ENCODE measurements around the gene NADK2.
A peak's percentile ranks its signal among the peaks of the same experiment; 100 is the strongest.

NADK2 gene

GRCh38 chr5:36180556-36181350 is 61.0 kb downstream of the NADK2 start:
- H3K27me3 Mint-ChIP-seq (ENCODE audit: low read depth) = no peaks in the 10 kb centered on the region
- H3K4me1 Mint-ChIP-seq = no peaks in the 10 kb centered on the region
- peaks cover 81% of the 10 kb centered on the region for H3K36me3 Mint-ChIP-seq (ENCODE audit: low read depth)
- peaks cover 7% of the 10 kb centered on the region for H3K9me3 Mint-ChIP-seq
- TF ChIP-seq, protein P1, sequence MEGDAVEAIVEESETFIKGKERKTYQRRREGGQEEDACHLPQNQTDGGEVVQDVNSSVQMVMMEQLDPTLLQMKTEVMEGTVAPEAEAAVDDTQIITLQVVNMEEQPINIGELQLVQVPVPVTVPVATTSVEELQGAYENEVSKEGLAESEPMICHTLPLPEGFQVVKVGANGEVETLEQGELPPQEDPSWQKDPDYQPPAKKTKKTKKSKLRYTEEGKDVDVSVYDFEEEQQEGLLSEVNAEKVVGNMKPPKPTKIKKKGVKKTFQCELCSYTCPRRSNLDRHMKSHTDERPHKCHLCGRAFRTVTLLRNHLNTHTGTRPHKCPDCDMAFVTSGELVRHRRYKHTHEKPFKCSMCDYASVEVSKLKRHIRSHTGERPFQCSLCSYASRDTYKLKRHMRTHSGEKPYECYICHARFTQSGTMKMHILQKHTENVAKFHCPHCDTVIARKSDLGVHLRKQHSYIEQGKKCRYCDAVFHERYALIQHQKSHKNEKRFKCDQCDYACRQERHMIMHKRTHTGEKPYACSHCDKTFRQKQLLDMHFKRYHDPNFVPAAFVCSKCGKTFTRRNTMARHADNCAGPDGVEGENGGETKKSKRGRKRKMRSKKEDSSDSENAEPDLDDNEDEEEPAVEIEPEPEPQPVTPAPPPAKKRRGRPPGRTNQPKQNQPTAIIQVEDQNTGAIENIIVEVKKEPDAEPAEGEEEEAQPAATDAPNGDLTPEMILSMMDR (IDR thresholded peaks at IDR 0.05; ENCODE audit: unreplicated experiment in 3 of 3) = no peak
- H3K27ac Mint-ChIP-seq = no peak overlapping the region
- no peak overlapping the region for H3K4me3 Mint-ChIP-seq

DNA sequence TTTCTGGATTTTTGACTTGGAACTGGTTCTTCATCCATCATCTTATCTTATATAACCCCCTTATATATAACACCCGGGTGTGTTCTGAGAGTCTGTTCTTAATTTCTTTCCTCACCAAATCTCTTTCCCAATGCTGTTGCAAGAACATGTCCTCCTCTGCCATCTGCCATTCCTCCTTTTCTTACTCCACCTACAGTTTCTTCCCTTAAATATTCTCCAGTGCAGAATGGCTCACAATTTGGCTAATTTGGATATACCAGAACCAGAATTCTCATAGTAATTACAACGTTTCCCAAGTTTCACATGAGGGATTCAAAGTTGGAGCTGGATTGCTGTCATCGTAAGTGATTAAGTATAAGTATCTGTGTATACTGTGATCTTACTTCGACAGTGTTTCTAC is 61.8 kb downstream of the NADK2 start:
- H3K27ac Mint-ChIP-seq = no peak overlapping the region
- no peaks in the 10 kb centered on the region for H3K4me1 Mint-ChIP-seq
- TF ChIP-seq, protein P1 (IDR thresholded peaks at IDR 0.05; ENCODE audit: unreplicated experiment in 3 of 3) = no peak
- H3K4me3 Mint-ChIP-seq = no peak overlapping the region
- no peaks in the 10 kb centered on the region for H3K27me3 Mint-ChIP-seq (ENCODE audit: low read depth)
- peaks cover 2% of the 10 kb centered on the region for H3K9me3 Mint-ChIP-seq
- peaks cover 75% of the 10 kb centered on the region for H3K36me3 Mint-ChIP-seq (ENCODE audit: low read depth)

GRCh38 chr5:36178524-36178890 is 63.2 kb downstream of the NADK2 start:
- TF ChIP-seq, protein P1 (IDR thresholded peaks at IDR 0.05; ENCODE audit: unreplicated experiment in 3 of 3) = no peak
- Mint-ChIP-seq H3K4me1 (no peaks in the 10 kb centered on the region), H3K36me3 (ENCODE audit: low read depth) (peaks cover 76% of the 10 kb centered on the region), H3K27ac (no peak overlapping the region), H3K4me3 (no peak overlapping the region), H3K9me3 (no peaks in the 10 kb centered on the region), H3K27me3 (ENCODE audit: low read depth) (no peaks in the 10 kb centered on the region)

DNA sequence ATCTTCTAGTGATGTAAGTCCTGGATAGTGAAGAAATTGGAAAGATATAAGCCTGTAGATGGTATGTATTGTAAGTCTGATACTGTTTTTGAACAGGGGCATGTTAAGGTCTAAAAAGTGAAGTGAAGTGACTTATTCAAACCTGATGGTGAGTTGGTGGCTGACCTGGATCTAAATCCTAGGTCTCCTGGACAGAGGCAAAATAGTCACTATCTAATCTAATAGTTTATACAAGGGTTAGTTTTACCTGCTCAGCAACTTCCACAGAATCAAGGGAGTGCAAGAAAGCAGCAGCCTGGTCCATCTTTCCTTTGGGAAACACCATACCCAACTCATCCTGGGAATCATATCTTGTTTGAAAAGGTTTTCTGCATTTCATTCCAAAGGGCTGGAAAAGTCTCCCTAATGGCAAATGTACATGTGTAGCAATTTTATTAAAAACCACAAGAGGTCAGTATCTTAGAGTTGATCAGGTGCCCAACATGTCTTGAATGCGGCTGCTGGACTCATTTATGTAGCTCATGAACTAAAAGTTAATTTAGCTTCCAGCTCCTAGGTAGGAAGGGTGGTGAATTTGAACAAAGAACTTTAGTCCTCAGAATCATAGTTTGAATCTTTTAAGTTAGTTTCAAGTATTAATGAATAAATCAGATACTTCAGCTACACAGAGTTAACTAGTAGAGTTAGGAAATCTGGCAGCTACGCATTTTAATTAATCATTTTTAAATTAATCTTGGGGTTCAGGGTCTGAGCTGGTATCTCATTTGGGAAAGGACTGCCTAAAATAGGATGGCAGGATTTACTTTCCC is 63.8 kb downstream of the NADK2 start:
- TF ChIP-seq, protein P1 (IDR thresholded peaks at IDR 0.05; ENCODE audit: unreplicated experiment in 3 of 3) = peak; percentile 47 to 64 (median 52)
- Mint-ChIP-seq H3K4me3 (no peak overlapping the region), H3K9me3 (no peaks in the 10 kb centered on the region), H3K4me1 (no peaks in the 10 kb centered on the region), H3K27me3 (ENCODE audit: low read depth) (no peaks in the 10 kb centered on the region), H3K27ac (no peak overlapping the region), H3K36me3 (ENCODE audit: low read depth) (peaks cover 73% of the 10 kb centered on the region)

DNA sequence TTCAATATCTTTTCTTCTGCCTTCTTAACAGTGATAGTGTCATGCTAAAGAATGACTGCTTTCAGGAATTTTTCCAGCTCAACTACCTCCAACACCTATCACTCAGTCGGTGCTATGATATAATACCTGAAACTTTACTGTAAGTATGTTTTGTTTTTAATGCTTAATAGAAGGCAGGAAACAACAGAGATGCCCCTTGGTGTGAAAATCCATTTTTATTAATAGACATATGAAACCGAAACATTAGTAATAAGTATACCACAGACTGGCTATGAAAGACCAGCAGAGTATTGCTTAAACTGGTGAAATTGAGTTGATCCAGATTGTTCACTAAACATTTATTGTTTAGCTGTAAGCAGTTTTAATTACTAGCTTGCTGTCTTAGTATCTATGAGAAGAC is 64.6 kb downstream of the NADK2 start:
- TF ChIP-seq, protein P1 (IDR thresholded peaks at IDR 0.05; ENCODE audit: unreplicated experiment in 3 of 3) = no peak
- Mint-ChIP-seq H3K27me3 (ENCODE audit: low read depth) (no peaks in the 10 kb centered on the region), H3K4me1 (no peaks in the 10 kb centered on the region), H3K9me3 (no peaks in the 10 kb centered on the region), H3K4me3 (no peak overlapping the region), H3K36me3 (ENCODE audit: low read depth) (peaks cover 68% of the 10 kb centered on the region), H3K27ac (no peak overlapping the region)
